ENCODE data around the gene RCAN1. TPM values are rescaled to one million over a fixed set of nuclear protein-coding genes. Genes with fewer than 3 reads are reported as not detected.

RCAN1 gene
- total and polyA plus RNA-seq, 2 of the 8 experiments (the other 6 are each of a cell fraction or from before 2014, with no cell fraction given): 1.7 to 6.4 TPM

DNA sequence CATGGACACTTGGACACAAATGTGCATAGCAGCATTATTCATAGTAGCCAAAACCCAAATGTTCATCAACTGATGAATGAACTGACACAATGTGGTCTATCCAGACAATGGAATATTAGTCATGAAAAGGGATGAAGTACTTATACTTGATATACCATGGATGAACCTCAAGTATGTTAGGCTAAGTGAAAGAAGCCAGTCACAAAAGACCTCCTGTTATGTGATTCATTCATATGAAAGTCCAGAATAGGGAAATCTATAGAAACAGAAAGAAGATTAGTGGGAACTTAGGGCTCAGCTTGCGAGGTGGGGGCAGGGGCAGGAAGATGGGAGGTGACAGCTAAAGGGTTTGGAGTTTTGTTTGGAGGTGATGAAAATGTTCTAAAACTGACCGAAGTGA lies 110.3 kb downstream of the RCAN1 start:
- no peak overlapping the region for H3K56ac ChIP-seq (replicated peaks; ENCODE audit: insufficient read length, low read depth, low read length)
- no peak overlapping the region for H3K4me3 ChIP-seq (ENCODE audit: extremely low read depth in 1 of 4, insufficient read depth in 2 of 4, low read depth in 3 of 4, low read length in 4 of 4)
- H3K18ac ChIP-seq (ENCODE audit: extremely low read depth, low read length): no peak overlapping the region
- no peak overlapping the region for H2BK5ac ChIP-seq (ENCODE audit: low read depth, low read length)
- H2BK120ac ChIP-seq (replicated peaks; ENCODE audit: low read depth, low read length): no peak overlapping the region
- FAIRE-seq: no peak
- H4K91ac ChIP-seq (replicated peaks; ENCODE audit: insufficient read length, low read length): no peak overlapping the region
- H4K20me1 ChIP-seq (replicated peaks in 1 of 2; ENCODE audit: control insufficient read depth in 1 of 2, insufficient read depth in 2 of 2, low read length in 2 of 2): no peaks in the 10 kb centered on the region
- no peak overlapping the region for H3K9ac ChIP-seq (replicated peaks in 1 of 4; ENCODE audit: extremely low read depth in 1 of 4, low read depth in 3 of 4, low read length in 3 of 4)
- no peak overlapping the region for H2BK20ac ChIP-seq (ENCODE audit: low read length)
- no peak overlapping the region for H2AFZ ChIP-seq (ENCODE audit: low read length)
- no peak for DNase-seq (ENCODE audit: low read depth in 1 of 2, low spot score in 2 of 2)
- no peak overlapping the region for H4K5ac ChIP-seq (ENCODE audit: insufficient read length, low read depth, low read length)
- H3K4ac ChIP-seq (replicated peaks; ENCODE audit: insufficient read length, low read depth, low read length): no peak overlapping the region
- ChIA-PET CTCF (ENCODE audit: partially characterized antibody) (interaction anchor here (0.5 to 13.5 kb wide), 4 partner anchors 77 to 142 kb away, joined by 3 to 131 read pairs (median 58); no protein-coding TSS in a partner anchor), POLR2A (ENCODE audit: partially characterized antibody) (no interaction called here)
- no peak overlapping the region for H3K14ac ChIP-seq (ENCODE audit: insufficient read length)
- H3K79me1 ChIP-seq (ENCODE audit: low read depth, low read length): no peaks in the 10 kb centered on the region
- no peak overlapping the region for H2AK5ac ChIP-seq (ENCODE audit: low read depth, low read length)
- H2BK15ac ChIP-seq (ENCODE audit: low read length): no peak overlapping the region
- no peaks in the 10 kb centered on the region for H3K9me3 ChIP-seq (ENCODE audit: insufficient read depth in 2 of 2, low read depth in 1 of 2, low read length in 1 of 2)
- H3K79me2 ChIP-seq (ENCODE audit: control insufficient read depth in 1 of 2, insufficient read depth in 2 of 2, low read length in 2 of 2): no peaks in the 10 kb centered on the region
- H3K4me2 ChIP-seq (ENCODE audit: insufficient read depth in 1 of 2, low read depth in 2 of 2, low read length in 2 of 2): no peak overlapping the region
- H2BK12ac ChIP-seq (ENCODE audit: low read depth, low read length): no peak overlapping the region
- H4K8ac ChIP-seq (ENCODE audit: extremely low read depth, insufficient read depth, low read length): no peak overlapping the region
- H3K23ac ChIP-seq (ENCODE audit: insufficient read length): no peak overlapping the region
- no peaks in the 10 kb centered on the region for H3K36me3 ChIP-seq (ENCODE audit: control insufficient read depth in 2 of 4, insufficient read depth in 4 of 4, low read length in 3 of 4)
- H3K27ac ChIP-seq (ENCODE audit: low read depth, low read length): no peak overlapping the region
- no peaks in the 10 kb centered on the region for H3K4me1 ChIP-seq (replicated peaks in 1 of 4; ENCODE audit: control insufficient read depth in 3 of 4, insufficient read depth in 4 of 4, low read length in 3 of 4)
- no peaks in the 10 kb centered on the region for H3K23me2 ChIP-seq (ENCODE audit: low read depth, low read length)
- WGBS, 2 experiments (ENCODE audit: extremely low coverage in 1 of 2, insufficient coverage in 1 of 2, insufficient read length in 1 of 2, insufficient replicate concordance in 2 of 2, low coverage in 1 of 2, low lambda C conversion rate in 2 of 2, missing lambda C conversion rate in 1 of 2): 83% methylated on average over 2 of the region's 2 CpGs; no CpG with 5 or more reads in 1 of the 2 experiments
- no peaks in the 10 kb centered on the region for H3K27me3 ChIP-seq (replicated peaks in 1 of 4; ENCODE audit: control insufficient read depth in 3 of 4, extremely low read depth in 1 of 4, insufficient read depth in 3 of 4, low read length in 3 of 4)
- TF ChIP-seq BACH1 (IDR thresholded peaks at IDR 0.05; ENCODE audit: low read length) (no peak), SP2 (IDR thresholded peaks at IDR 0.05; ENCODE audit: low read length) (no peak), POLR2A (IDR thresholded peaks at IDR 0.05; ENCODE audit: control extremely low read depth in 1 of 2, low read depth in 2 of 2, low read length in 2 of 2) (no peak), CEBPB (IDR thresholded peaks at IDR 0.05; ENCODE audit: low read depth, low read length) (no peak), KDM4A (IDR thresholded peaks at IDR 0.05; ENCODE audit: low read depth, low read length, severe bottlenecking) (no peak), EP300 (IDR thresholded peaks at IDR 0.05; ENCODE audit: borderline replicate concordance in 1 of 2, low read depth in 2 of 2, low read length in 2 of 2) (no peak), EZH2 (IDR thresholded peaks at IDR 0.05; ENCODE audit: low read depth, low read length, severe bottlenecking) (no peak), SAP30 (IDR thresholded peaks at IDR 0.05; ENCODE audit: insufficient read depth, insufficient replicate concordance, low read length) (no peak), SP1 (IDR thresholded peaks at IDR 0.05; ENCODE audit: low read depth, low read length) (no peak), HDAC2 (IDR thresholded peaks at IDR 0.05; ENCODE audit: borderline replicate concordance in 1 of 2, low read depth in 2 of 2, low read length in 2 of 2) (no peak)
- TF ChIP-seq, protein P1, sequence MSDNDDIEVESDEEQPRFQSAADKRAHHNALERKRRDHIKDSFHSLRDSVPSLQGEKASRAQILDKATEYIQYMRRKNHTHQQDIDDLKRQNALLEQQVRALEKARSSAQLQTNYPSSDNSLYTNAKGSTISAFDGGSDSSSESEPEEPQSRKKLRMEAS (IDR thresholded peaks at IDR 0.05): no peak
- TF ChIP-seq, protein P2, sequence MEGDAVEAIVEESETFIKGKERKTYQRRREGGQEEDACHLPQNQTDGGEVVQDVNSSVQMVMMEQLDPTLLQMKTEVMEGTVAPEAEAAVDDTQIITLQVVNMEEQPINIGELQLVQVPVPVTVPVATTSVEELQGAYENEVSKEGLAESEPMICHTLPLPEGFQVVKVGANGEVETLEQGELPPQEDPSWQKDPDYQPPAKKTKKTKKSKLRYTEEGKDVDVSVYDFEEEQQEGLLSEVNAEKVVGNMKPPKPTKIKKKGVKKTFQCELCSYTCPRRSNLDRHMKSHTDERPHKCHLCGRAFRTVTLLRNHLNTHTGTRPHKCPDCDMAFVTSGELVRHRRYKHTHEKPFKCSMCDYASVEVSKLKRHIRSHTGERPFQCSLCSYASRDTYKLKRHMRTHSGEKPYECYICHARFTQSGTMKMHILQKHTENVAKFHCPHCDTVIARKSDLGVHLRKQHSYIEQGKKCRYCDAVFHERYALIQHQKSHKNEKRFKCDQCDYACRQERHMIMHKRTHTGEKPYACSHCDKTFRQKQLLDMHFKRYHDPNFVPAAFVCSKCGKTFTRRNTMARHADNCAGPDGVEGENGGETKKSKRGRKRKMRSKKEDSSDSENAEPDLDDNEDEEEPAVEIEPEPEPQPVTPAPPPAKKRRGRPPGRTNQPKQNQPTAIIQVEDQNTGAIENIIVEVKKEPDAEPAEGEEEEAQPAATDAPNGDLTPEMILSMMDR (IDR thresholded peaks at IDR 0.05; ENCODE audit: control extremely low read depth in 1 of 3, insufficient read depth in 1 of 3, low read depth in 1 of 3, low read length in 3 of 3): no peak
